Pancreas (tissue), 10 donors: ENCODE data around the gene GALR1. TPM values are rescaled to one million over a fixed set of nuclear protein-coding genes. Genes with fewer than 3 reads are reported as not detected.
A peak's percentile ranks its signal among the peaks of the same experiment; 100 is the strongest.

ENCODE experiments used
- ATAC-seq, 4 donors: fragments of 200-7000 bp; cut with Tn5 transposase; one replicate each; pipeline versions ENCODE4 v1.8.0 to v1.9.1; 2020; ENCODE audit warnings: mild to moderate bottlenecking in 4 of 4, moderate library complexity in 4 of 4
- DNase-seq, 6 donors: peaks; one replicate each; pipeline ENCODE4 v3.0.0-alpha.2; 2020
- FAIRE-seq: peaks from 2 replicates; lab custom pipeline; 2012; peaks lifted over from hg19 to GRCh38; lab: Jason Lieb, UNC
- H3K27ac ChIP-seq, 4 donors: fragments of 200-600 bp; sonication (generic); 1 replicate in 3 of 4; 2 replicates in 1 of 4; pipeline versions ENCODE4 v1.5.0 to v1.8.0; 2020
- H3K27me3 ChIP-seq, 4 donors: fragments of 200-600 bp; one replicate each; pipeline ENCODE4 v1.8.0; 2021
- H3K36me3 ChIP-seq, 3 donors: fragments of 200-600 bp; sonication (generic) in 1 of 3; one replicate each; pipeline versions ENCODE4 v1.5.0 to v1.8.0; 2020 to 2021
- H3K4me1 ChIP-seq, 3 donors: fragments of 200-600 bp; one replicate each; pipeline ENCODE4 v1.8.0; 2021
- H3K4me3 ChIP-seq, 4 donors: fragments of 200-600 bp; sonication (generic) in 2 of 4; one replicate each; pipeline versions ENCODE4 v1.5.0 to v1.8.0; 2020 to 2021
- H3K9me3 ChIP-seq, 4 donors: fragments of 200-600 bp; one replicate each; pipeline ENCODE4 v1.8.0; 2021
- WGBS, 2 donors: extraction: QIAGEN DNeasy Blood & Tissue Kit; methylation state at CpG; one replicate each; pipeline ENCODE4 v1.1.7; 2013; 5-methylcytosine and 5-hydroxymethylcytosine counted together
- intact Hi-C, 3 donors: fragments of 100-400 bp; cut with DNase I; formaldehyde crosslinking; loops; one replicate each; pipeline versions ENCODE4 v1.11.1 to v1.14.2; 2022
- polyA plus RNA-seq, 2 donors: library from polyadenylated mRNA; stranded (reverse); fragments of 200-250 nt; gene quantifications; one replicate each; pipeline ENCODE4 v1.2.3, GENCODE V29; 2013
- total RNA-seq, 6 donors: library from RNA; stranded (reverse); fragmentation: NEBNext Ultra II Directional in 4 of 6; extraction: Animal tissue kit (Norgen Biotek cat#: 25700) in 4 of 6; gene quantifications; one replicate each; pipeline versions ENCODE4 v1.2.1 to v1.2.4, GENCODE V29; 2021 to 2023
- TF ChIP-seq, protein P1 (sequence below), 4 donors: fragments of 200-600 bp; sonication (generic) in 3 of 4; IDR thresholded peaks; one replicate each; pipeline versions ENCODE4 v1.5.0 to v1.8.0; 2021; ENCODE audit warnings: antibody characterized with exemption in 4 of 4
- donor health status: healthy with polysubstance abuse.
- donor health status: DM: no; HTN: no; CAD: no; lungs with moderate emphysema.
- donor health status: DM: no; HTN: no; CAD: no.
- donor health status: control.
- donor health status: control.
- donor health status: Bipolar disorder and iron deficiency.
- donor health status: DM: yes; HTN: yes; CAD: no.
- donor health status: DM: no; HTN: no; CAD: no.
- donor health status: DM: no; HTN: no; CAD: no.
- donor health status: DM: yes; HTN: yes; CAD: no.

The GALR1 gene
- total and polyA plus RNA-seq, 8 donors, result under 0.01 to 0.16 (median 0.04) TPM; not detected in 2

DNA sequence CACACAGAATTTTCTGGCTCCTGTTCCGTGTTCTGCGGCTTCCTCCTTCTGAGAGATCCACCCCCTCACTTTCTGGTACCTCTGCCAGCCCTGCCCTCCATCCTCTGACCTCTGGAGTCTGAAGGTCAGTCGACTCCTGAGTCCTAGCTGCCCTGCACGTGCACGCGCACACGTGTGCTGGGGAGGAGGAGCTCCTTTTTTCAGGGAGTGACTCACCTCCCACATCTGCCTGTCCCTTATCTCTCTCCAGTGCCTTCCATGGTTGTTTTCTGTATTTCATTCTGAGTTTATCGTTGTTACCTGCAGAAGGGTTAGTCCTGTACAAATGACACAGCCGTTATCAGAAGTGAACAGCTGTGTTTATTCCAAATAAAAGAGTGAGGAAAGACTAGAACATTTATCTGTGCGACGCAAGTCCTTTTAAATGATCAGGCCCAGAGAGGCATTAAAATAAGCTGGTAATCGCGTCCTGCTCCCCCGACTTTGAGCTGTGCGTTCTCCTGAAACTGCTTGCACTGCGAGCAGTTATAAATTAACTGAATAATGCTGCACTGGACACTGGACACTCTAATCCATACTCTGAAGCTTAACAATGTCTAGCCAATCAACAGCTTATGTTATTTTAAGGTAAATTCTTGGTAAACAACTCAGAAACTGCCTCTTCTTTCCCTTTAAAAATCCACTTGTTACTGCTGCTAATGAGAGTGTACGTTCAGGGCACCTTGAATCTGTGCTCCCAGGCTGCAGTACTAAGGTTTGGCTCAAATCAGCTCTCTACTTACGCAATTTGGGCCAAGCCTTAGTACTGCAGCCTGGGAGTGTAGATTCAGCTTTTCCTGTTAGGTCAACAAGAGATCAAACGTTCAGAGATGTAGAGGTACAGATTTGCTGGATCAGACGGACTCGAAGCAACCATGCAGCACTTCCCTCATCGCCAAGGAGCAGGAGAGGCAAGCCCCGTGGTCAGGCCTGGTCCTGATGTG, 72.5 kb downstream of the GALR1 start:
- peak overlapping the region in 3 of 4 donors; percentile 34 to 54 (median 41) for H3K27ac ChIP-seq

DNA sequence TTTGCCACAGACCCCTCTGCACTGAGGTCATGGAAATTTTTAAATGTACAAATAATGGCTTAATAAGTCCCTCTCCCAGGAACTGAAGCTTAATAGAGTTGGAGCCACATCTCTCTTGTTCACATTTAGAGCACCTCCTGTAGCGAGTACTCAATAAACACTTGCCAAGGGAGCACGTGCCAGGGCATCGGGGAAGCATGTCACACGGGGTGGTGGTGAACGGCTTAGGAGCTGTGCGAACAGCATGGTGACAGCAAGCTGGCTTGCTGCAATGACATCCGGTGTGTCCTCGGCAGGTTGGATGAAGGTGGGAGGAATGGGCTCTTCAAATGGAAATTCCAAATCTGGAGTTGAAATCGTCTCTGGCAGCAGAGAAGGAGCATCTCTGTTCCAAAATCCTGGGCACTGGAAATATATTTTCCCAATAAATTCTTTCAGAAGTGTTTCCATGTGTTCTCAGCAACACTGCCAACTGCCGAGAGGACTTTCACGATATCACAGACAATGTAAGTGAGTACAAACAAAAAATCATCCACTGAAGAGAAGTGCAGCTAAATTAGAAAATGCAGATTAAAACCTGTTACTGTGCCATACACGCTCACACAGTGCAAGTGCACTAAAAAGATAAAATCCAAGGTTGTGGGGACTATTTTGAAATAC, 74.1 kb downstream of the GALR1 start:
- FAIRE-seq, result no peak
- Histone ChIP-seq H3K27me3 (no peaks in the 10 kb centered on the region), H3K4me1 (peaks cover 8 to 13% (median 12%) of the 10 kb centered on the region in 3 donors), H3K4me3 (no peak overlapping the region), H3K36me3 (no peaks in the 10 kb centered on the region), H3K27ac (no peak overlapping the region), H3K9me3 (no peaks in the 10 kb centered on the region)
- intact Hi-C loops, result no loop called here
- TF ChIP-seq, protein P1, sequence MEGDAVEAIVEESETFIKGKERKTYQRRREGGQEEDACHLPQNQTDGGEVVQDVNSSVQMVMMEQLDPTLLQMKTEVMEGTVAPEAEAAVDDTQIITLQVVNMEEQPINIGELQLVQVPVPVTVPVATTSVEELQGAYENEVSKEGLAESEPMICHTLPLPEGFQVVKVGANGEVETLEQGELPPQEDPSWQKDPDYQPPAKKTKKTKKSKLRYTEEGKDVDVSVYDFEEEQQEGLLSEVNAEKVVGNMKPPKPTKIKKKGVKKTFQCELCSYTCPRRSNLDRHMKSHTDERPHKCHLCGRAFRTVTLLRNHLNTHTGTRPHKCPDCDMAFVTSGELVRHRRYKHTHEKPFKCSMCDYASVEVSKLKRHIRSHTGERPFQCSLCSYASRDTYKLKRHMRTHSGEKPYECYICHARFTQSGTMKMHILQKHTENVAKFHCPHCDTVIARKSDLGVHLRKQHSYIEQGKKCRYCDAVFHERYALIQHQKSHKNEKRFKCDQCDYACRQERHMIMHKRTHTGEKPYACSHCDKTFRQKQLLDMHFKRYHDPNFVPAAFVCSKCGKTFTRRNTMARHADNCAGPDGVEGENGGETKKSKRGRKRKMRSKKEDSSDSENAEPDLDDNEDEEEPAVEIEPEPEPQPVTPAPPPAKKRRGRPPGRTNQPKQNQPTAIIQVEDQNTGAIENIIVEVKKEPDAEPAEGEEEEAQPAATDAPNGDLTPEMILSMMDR (IDR thresholded peaks at IDR 0.05), result no peak
- ATAC-seq, result no peak
- 78 to 84% methylated on average over 12 of the region's 12 CpGs for WGBS, 2 donors
- no peak for DNase-seq

More for the DNA sequence above, 72.5 kb downstream of the GALR1 start:
- H3K36me3 ChIP-seq, result no peaks in the 10 kb centered on the region
- H3K9me3 ChIP-seq, result no peaks in the 10 kb centered on the region
- ATAC-seq (peak; percentile 91 to 93 (median 92)), DNase-seq (peak in 3 of 6 donors; percentile 36 to 43 (median 41)), FAIRE-seq (no peak)
- intact Hi-C loops, result no loop called here
- H3K4me3 ChIP-seq, result peak overlapping the region in 1 of 4 donors; percentile 3
- H3K27me3 ChIP-seq, result no peaks in the 10 kb centered on the region
- peaks cover 8 to 13% (median 12%) of the 10 kb centered on the region in 3 donors for H3K4me1 ChIP-seq
- TF ChIP-seq, protein P1 (IDR thresholded peaks at IDR 0.05), result no peak
- WGBS, 2 donors, result 22% methylated on average over 23 of the region's 23 CpGs

Other genes with a start within 250 kb of the GALR1 start
- gene MBP, start 117.1 kb upstream of the GALR1 start, total RNA-seq, result 10 to 100 TPM; 20.2 to 33.5 (median 21.4) TPM
- 10 to 100 TPM in 1 of 2 donors, 1 to 10 TPM in 1; 6.3 to 14.3 TPM for gene MBP, start 117.1 kb upstream of the GALR1 start, polyA plus RNA-seq